Peyer's patch (tissue), 4 donors: ENCODE measurements around the gene MTFMT. TPM values are rescaled to one million over a fixed set of nuclear protein-coding genes. Genes with fewer than 3 reads are reported as not detected.

Source experiments
- DNase-seq, 3 donors: peaks; one replicate each; pipeline ENCODE4 v3.0.0-alpha.2; 2017 to 2019
- H3K27ac ChIP-seq, 4 donors: fragments of 200-600 bp; sonication (generic); one replicate each; pipeline ENCODE4 v1.5.1; 2016 to 2019
- H3K27me3 ChIP-seq, 2 donors: fragments of 200-600 bp; sonication (generic); one replicate each; pipeline ENCODE4 v1.5.1; 2019
- H3K36me3 ChIP-seq, 3 donors: fragments of 200-600 bp; sonication (generic); one replicate each; pipeline ENCODE4 v1.5.1; 2016 to 2019
- H3K4me1 ChIP-seq, 4 donors: fragments of 200-600 bp; sonication (generic); one replicate each; pipeline ENCODE4 v1.5.1; 2016 to 2019
- H3K4me3 ChIP-seq, 4 donors: fragments of 200-600 bp; sonication (generic); 1 replicate in 3 of 4; 2 replicates in 1 of 4; pipeline ENCODE4 v1.5.1; 2016 to 2019; ENCODE audit warnings: mild to moderate bottlenecking in 1 of 4
- H3K9me3 ChIP-seq, 4 donors: fragments of 200-600 bp; sonication (generic); one replicate each; pipeline ENCODE4 v1.5.1; 2016 to 2019; ENCODE audit warnings: mild to moderate bottlenecking in 1 of 4
- POLR2A ChIP-seq, 2 donors: fragments of 450-650 bp; IDR thresholded peaks; one replicate each; pipeline ENCODE4 v1.5.1; 2017; ENCODE audit warnings: antibody characterized with exemption in 2 of 2, mild to moderate bottlenecking in 2 of 2, moderate library complexity in 2 of 2
- total RNA-seq, 4 donors: library from RNA; depleted of rRNA; stranded (reverse); fragments of >200 nt; gene quantifications; one replicate each; pipeline ENCODE4 v1.1.0, GENCODE V29; 2016
- TF ChIP-seq, protein P1 (sequence below), 6 experiments: fragments of 450-650 bp in 4 of 6; fragments of 200-600 bp in 2 of 6; sonication (generic) in 1 of 6; IDR thresholded peaks; one replicate each; pipeline ENCODE4 v1.5.1; 2017 to 2019; ENCODE audit warnings: antibody characterized with exemption in 6 of 6, mild to moderate bottlenecking in 3 of 6, moderate library complexity in 1 of 6

The MTFMT gene
- total RNA-seq, 4 donors from 2014 or later: 22.3 to 39.9 (median 36.9) TPM

DNA sequence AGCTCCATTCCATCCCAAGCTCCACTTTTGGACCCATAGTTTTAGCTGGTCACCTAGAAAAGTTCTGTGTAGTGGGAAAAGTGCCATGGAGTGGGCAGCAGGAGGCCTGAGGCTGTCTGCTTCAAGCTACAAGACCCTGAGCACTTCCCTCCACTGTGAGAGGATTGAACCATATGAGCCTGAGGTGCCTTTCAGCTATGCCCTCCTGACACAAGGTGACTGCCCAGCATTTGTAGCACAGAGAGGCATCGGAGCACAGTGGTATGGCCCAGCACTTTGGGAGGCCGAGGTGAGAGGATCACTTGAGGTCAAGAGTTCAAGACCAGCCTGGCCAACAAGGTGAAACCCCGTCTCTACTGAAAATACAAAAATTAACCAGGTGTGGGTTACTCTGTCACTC lies 43.2 kb upstream of the MTFMT start:
- no peaks in the 10 kb centered on the region for H3K9me3 ChIP-seq
- no peak for DNase-seq
- peaks cover 0 to 4% of the 10 kb centered on the region in 2 donors for H3K27me3 ChIP-seq
- no peak overlapping the region for H3K4me3 ChIP-seq
- H3K36me3 ChIP-seq: no peaks in the 10 kb centered on the region
- H3K4me1 ChIP-seq: peaks cover 0 to 29% (median under 1%) of the 10 kb centered on the region in 4 donors
- peak overlapping the region in 1 of 4 donors; percentile 59 for H3K27ac ChIP-seq
- no peak for TF ChIP-seq POLR2A (IDR thresholded peaks at IDR 0.05)
- TF ChIP-seq, protein P1, sequence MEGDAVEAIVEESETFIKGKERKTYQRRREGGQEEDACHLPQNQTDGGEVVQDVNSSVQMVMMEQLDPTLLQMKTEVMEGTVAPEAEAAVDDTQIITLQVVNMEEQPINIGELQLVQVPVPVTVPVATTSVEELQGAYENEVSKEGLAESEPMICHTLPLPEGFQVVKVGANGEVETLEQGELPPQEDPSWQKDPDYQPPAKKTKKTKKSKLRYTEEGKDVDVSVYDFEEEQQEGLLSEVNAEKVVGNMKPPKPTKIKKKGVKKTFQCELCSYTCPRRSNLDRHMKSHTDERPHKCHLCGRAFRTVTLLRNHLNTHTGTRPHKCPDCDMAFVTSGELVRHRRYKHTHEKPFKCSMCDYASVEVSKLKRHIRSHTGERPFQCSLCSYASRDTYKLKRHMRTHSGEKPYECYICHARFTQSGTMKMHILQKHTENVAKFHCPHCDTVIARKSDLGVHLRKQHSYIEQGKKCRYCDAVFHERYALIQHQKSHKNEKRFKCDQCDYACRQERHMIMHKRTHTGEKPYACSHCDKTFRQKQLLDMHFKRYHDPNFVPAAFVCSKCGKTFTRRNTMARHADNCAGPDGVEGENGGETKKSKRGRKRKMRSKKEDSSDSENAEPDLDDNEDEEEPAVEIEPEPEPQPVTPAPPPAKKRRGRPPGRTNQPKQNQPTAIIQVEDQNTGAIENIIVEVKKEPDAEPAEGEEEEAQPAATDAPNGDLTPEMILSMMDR (IDR thresholded peaks at IDR 0.05): no peak

DNA sequence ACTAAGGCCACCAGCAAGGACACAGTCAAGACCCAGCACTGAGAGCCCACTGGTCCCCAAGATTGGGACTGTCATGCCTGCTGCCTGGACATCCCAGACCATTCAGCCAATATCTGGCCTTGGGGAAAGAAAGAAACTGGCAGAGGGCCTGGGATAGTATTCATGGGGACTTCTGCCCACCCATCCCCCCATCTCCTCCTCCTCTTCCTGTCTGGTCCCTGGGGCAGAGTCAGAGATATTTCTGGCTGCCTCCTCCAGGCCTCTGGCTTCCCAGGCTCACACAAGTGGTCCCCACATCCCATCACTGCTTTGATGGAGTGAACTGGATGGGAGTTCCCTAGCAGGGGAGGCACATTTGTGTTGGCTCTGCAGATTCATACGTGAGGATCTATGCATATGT lies 42.6 kb upstream of the MTFMT start:
- H3K27ac ChIP-seq: peak overlapping the region in 3 of 4 donors; percentile 46 to 59 (median 59)

DNA sequence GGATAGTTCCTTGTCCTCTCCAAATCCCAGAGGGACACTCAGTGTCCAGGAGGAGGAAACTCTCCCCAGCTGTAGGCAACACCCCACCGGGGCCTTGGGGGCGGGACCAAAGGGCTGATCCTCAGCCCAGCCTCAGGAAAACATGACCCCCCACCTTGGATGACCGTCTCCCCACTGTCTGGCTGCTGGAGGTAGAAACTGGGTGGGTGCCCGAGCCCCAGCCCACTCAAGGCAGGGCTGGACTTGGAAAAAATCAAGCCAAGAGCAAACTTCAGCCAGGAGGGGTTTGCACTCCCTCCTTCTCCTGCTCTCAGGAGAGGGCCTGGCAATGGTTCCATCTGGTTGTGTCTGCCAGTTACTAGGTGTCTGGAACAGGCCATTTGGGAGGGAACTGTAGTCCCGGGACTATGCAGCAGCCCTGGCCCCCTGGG lies 42.0 kb upstream of the MTFMT start:
- Histone ChIP-seq H3K36me3 (no peaks in the 10 kb centered on the region), H3K4me1 (peaks cover 0 to 32% (median 0%) of the 10 kb centered on the region in 4 donors), H3K4me3 (no peak overlapping the region), H3K27me3 (peaks cover 0 to 9% of the 10 kb centered on the region in 2 donors), H3K27ac (peak overlapping the region in 3 of 4 donors; percentile 46 to 59 (median 59)), H3K9me3 (no peaks in the 10 kb centered on the region)
- TF ChIP-seq, protein P1 (IDR thresholded peaks at IDR 0.05): no peak
- no peak for TF ChIP-seq POLR2A (IDR thresholded peaks at IDR 0.05)
- DNase-seq: no peak

More for the DNA sequence above, 42.6 kb upstream of the MTFMT start:
- Histone ChIP-seq H3K4me1 (peaks cover 0 to 31% (median 0%) of the 10 kb centered on the region in 4 donors), H3K27me3 (peaks cover 0 to 9% of the 10 kb centered on the region in 2 donors), H3K36me3 (no peaks in the 10 kb centered on the region), H3K4me3 (no peak overlapping the region), H3K9me3 (no peaks in the 10 kb centered on the region)
- TF ChIP-seq POLR2A (IDR thresholded peaks at IDR 0.05): no peak
- TF ChIP-seq, protein P1 (IDR thresholded peaks at IDR 0.05): no peak
- no peak for DNase-seq

DNA sequence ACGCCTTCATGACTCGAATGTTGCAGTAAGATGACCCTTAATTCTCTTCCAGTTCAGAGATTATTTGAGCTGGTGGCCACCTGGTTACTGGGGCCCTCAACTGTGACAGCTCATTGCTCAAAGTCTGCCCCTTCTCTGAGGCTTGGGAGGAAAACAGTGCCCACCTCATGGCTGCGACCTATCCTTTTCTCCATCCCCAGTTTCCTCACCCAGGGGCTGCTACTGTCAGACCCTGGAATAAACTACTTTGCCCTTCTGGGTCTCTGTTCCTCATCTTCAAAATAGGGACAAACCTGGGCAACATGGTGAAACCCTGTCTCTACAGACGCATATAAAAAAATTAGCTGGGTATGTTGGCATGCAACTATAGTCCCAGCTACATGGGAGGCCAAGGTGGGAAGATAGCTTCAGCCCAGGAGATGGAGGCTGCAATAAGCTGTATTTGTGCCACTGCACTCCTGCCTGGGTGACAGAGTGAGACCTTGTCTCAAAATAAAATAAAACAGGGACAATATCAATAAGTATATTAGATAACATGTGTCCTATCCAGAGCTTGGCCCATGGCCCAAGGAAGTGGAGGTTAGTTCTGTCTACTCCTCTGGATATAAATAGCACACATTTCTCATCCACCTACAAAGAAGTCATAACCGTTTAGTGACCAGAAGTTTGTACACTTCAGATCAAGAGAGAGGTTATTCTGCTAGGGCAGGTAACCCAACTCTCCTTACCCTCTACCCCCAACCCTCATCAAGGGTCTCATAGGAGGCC lies 40.5 kb upstream of the MTFMT start:
- no peaks in the 10 kb centered on the region for H3K9me3 ChIP-seq
- peaks cover 0 to 9% of the 10 kb centered on the region in 2 donors for H3K27me3 ChIP-seq
- DNase-seq: no peak
- peak overlapping the region in 3 of 4 donors; percentile 4 to 61 (median 59) for H3K27ac ChIP-seq
- H3K4me1 ChIP-seq: peaks cover 0 to 32% (median 0%) of the 10 kb centered on the region in 4 donors
- no peaks in the 10 kb centered on the region for H3K36me3 ChIP-seq
- H3K4me3 ChIP-seq: no peak overlapping the region
- no peak for TF ChIP-seq POLR2A (IDR thresholded peaks at IDR 0.05)
- TF ChIP-seq, protein P1 (IDR thresholded peaks at IDR 0.05): no peak

DNA sequence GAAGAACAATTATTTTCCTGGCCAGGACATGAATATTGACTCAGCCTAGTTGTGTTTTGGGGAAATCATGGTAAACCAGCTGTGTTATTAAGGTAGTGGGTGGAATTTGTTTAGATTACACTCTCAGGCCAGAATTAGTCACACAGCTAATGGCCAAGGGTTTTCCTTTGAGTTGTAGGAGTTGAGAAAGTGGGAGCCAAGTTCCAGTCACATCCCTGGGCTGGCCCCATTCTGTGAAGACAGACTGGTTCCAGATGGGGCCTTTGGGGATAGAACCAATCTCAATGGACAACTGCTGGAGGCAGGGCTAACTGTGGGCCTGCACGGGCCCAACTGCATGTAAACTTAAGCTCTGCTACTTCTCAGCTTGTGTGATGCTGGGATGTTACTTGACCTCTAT lies 39.7 kb upstream of the MTFMT start:
- Histone ChIP-seq H3K27ac (peak overlapping the region in 2 of 4 donors; percentile 74 to 80), H3K9me3 (no peaks in the 10 kb centered on the region), H3K27me3 (peaks cover 0 to 9% of the 10 kb centered on the region in 2 donors), H3K4me3 (no peak overlapping the region), H3K36me3 (no peaks in the 10 kb centered on the region), H3K4me1 (peaks cover 0 to 32% (median 0%) of the 10 kb centered on the region in 4 donors)
- DNase-seq: peak in 1 of 3 donors; percentile 70
- TF ChIP-seq, protein P1 (IDR thresholded peaks at IDR 0.05): no peak
- no peak for TF ChIP-seq POLR2A (IDR thresholded peaks at IDR 0.05)
